Measurements from ENCODE around the gene SCNN1A. TPM values are rescaled to one million over a fixed set of nuclear protein-coding genes. Genes with fewer than 3 reads are reported as not detected.

Gene SCNN1A
- total RNA-seq, 1 experiment from 2014 or later, result 67.9 TPM

DNA sequence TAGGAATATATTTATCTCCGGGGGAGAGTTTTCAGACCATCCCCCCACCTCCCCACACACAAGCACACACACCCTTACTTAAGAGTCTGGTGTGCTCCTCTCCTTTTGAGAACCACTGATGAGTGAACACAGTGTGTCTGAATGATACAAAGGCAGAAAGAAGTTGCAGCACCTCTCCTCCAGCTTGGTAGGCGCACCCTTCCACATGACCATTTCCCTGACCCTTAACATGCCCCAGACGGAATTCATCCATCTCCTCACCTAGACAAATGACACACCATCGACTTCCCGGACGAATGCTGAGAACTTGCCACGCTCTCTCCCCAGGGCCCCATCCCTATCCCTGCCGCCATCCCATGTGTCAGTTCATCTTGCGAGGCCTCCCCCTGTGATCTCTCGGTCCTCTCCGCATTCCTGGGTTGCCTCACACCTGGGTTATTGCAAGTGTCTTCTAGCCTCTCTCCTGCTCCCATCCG is 37.4 kb downstream of the SCNN1A start:
- in situ Hi-C loops (cut with HindIII; ENCODE audit: low sequenced_read_pairs), result no loop called here

DNA sequence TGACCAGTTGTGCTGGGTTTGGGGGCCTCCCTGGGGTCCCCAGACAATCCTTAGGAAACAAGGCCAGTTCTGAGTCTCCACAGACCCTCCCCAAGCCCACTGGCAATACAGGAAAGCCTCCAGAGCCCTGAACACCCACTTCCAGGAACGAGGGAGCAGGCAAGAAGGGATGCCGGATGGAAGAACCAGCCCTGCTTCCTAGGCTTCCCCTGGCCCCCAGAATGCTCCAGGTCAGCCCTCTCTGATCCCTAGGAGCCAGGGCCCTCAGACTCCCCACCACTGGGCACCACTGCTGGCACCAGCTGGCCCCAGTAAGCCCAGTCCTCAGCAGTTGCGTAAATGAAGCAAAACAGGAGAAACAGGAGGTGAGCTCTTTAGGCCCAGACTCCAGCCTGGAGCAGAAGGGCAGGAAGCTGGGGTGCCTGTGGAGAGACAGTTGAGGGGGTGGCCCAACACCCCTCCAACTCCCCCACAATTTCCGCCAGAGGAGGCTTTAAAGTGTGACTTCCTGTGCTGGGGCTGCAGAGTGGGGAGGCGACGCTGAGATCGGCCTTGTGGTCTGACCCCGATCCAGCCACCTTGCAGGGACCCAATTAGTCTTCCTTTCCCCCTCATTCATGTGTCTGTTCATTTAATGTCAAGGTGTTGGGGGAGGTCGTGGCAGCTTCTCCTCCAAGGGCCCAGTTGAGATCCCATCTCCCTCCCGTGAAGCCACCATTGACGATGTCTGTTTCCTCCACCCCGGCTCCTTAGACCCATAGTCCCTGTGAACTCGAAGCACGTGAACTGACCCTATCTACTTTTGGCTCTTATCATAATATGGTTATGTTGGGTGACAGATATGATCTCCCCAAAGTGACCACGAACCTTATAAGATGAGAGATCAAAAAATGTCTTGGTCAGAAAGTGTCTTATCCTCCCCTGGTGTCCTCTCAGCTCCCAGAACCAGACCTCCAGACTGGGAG is 38.2 kb downstream of the SCNN1A start:
- in situ Hi-C loops (cut with HindIII; ENCODE audit: low sequenced_read_pairs), result no loop called here
- DNase-seq (ENCODE audit: low spot score), result no peak

More for the DNA sequence above, 37.4 kb downstream of the SCNN1A start:
- no peak for DNase-seq (ENCODE audit: low spot score)

DNA sequence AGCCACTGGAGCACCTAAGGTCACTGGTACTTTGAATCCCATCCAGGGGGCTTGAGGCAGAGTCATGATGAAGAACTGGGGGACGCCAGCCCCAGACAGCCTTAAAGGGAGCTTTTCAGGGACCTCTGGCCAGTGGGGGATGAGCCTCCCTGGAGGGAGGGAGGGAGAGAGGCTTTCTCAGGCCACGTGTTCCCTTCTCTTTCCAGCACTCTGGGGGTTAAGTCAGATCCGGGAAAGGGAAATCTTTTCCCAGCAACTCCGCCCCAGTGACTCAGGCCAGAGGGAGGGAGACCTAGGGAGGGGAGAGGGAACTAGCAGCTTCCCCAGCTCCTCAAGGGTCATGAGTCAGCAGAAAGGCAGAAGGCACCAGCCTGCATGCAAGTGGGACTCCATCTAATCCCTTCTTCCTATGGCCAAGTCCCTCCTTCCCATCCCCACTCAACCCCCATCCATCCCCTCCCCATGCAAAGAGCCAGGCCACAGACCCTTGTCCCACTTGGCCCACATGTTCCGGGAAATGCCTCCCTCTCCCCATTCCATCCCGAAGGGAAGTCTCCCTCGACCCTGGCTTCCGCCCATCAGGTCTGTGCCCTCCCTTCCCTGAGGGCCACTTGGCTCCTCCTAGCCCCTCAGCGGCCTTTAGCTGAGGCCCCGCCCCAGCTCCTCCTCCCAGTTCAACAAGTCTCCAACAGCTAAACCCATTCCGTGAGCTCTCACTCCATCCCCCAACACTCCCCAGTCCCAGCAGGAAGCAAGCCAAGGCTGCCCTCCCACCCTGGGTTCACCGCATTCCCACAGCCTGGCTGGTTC is 39.1 kb downstream of the SCNN1A start:
- in situ Hi-C loops (cut with HindIII; ENCODE audit: low sequenced_read_pairs), result no loop called here
- peak; percentile 72 for DNase-seq (ENCODE audit: low spot score)

DNA sequence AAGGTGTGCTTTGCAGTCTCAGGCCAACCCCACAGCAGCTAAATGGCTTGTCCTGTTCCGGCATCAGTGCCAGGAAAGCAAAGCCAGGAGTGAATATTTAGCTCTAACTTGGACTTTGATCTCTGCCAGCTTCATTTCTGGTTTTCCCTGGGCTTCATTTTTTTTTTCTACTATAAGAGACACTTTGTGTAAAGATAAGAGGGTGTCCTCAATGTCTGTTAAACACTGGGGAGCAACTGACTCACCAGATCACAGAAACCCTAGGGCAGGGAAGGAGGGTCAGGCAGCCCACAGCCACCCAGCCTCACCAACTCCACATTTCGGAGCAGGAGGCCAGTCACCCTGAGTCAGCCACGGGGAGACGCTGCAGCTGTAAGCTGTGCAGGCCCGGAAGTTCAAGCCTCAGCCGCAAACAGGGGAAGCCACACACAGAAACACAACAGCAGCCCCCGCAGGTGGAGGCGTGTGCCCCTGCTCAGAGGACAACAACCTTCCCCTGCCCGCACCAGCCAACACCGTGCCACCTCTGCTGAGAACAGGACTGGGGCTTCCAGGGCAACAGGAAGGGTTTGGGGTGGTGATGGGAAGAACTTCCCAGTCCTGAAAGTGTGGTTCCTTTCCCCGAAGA is 39.8 kb downstream of the SCNN1A start:
- DNase-seq (ENCODE audit: low spot score), result no peak
- in situ Hi-C loops (cut with HindIII; ENCODE audit: low sequenced_read_pairs), result no loop called here

DNA sequence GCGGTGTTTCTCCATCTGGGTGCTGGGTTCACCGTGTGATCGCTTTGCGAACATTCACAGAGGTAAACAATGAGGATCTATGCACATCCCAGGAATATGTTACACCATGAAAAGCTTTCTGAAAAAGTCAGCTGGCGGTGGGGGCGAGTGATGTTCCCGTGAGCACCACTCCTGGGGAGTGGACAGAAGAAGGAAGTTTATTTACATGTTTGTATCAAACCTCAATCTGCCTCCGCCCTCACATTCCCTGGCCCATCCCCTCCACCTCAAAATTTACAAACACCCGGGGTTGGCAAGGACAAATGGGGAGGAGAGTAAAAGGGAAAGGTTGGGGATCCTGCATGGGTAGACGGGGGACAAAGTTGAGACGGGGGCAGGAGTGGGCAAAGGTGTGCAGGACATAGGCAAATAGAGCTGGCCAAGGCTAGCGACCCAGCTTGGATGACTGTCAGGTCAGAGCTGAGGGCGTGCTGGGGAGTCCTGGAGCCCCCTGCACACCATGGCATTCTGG is 40.4 kb downstream of the SCNN1A start:
- DNase-seq (ENCODE audit: low spot score), result no peak
- in situ Hi-C loops (cut with HindIII; ENCODE audit: low sequenced_read_pairs), result no loop called here

DNA sequence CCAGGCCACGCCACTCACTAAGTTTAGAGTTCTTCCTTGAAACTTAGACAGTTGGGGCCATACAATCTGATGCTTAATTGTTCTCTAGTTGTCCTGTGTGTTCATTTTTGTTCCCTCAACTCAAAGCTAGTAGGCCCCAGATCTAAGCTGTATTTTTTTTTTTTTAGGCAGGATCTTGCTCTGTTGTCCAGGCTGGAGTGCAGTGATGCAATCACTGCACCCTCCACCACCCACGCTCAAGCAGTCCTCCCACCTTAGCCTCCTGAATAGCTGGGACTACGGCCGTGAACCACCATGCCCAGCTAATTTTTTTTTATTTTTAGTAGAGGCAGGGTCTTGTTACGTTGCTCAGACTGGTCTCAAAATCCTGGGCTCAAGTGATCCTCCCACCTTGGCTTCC is 41.0 kb downstream of the SCNN1A start:
- in situ Hi-C loops (cut with HindIII; ENCODE audit: low sequenced_read_pairs), result no loop called here
- DNase-seq (ENCODE audit: low spot score), result no peak

DNA sequence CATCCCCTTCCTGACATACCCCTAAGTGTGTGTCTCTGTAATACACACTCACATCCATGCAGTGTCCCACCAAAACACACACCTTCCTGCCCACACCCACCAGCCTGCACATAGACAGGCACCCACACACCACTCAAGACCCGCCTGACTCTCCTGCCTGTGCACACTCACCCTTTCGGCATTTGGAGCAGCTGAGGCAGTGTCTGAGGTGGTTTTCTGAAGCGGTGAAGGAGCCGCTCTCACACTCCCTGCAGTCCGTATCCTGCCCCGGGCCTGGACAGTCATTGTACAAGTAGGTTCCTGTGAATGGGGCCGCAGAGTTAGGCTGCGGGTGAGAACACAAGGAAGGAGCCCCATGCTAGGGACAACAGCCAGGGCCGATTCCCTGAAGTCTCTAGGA is 41.8 kb downstream of the SCNN1A start:
- DNase-seq (ENCODE audit: low spot score), result no peak
- in situ Hi-C loops (cut with HindIII; ENCODE audit: low sequenced_read_pairs), result no loop called here

DNA sequence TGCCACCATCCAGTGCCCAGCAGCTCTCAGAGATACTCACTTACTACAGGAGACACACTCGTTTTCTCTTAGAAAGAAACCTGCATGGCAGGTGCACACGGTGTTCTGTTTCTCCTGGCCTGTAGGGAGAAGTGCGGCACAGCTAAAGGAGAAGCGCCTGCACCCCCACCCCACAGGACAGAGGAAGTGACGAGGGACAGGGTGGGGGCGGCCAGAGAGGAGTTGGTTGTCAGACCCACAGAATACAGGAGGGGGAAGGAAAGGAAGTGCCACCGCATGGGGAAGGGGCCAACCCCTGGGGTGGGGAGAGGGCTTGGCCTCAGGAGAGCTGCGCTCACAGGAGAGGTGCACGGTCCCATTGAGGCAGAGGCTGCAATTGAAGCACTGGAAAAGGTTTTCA is 42.3 kb downstream of the SCNN1A start:
- in situ Hi-C loops (cut with HindIII; ENCODE audit: low sequenced_read_pairs), result no loop called here

DNA sequence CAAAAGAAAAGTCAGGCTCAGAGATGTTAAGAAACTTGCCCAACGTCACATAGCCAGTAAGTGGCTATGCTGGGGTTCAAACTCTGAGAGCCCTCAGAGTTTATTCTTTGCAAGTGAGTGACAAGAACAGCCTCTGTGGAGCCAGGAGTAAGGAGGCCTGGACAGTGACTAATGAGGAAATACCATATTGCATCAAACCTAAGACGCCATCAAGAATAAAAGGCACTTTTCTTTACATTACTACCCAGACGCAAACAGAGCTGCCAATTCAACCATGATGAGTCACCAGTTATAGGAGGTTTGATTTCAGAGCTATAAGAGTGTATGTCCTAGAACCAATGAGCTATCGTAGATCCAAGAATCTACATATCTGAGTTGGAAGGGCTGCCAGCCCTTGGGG is 42.9 kb downstream of the SCNN1A start:
- in situ Hi-C loops (cut with HindIII; ENCODE audit: low sequenced_read_pairs), result no loop called here
- DNase-seq (ENCODE audit: low spot score), result no peak

More for the DNA sequence above, 42.3 kb downstream of the SCNN1A start:
- DNase-seq (ENCODE audit: low spot score), result no peak

DNA sequence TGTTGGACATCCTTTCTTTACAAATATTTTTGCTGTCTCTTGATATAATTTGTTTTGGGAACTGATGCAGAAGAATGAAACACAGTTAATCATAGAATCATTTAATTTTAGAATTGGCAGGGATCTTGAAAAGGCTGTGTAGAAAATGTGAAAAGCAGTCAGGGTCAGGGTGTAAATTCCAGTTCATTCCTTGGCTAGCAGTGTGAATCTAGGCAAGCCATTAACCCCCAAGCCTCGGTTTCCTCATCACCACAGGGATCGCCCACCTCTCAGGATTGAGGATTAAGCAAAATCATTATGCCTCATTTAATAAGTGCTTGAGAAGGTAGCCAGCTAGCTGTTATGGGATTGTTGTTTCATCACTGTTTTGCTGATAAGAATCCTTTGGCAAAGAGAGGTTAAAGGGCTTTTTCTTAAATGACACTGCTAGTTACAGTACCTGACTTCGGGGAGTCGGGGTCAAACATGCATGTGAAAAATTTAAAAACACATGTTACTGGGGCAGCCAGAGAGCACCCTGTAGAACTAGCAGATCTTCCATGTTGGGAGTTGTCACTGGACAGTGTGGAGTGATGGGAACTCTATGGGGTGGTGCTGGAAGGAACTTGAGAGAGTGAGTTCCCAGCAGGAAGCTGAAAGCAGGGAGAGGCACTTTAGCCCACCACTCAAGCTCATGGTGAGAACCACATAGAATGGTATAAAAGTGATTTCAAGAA is 44.2 kb downstream of the SCNN1A start:
- in situ Hi-C loops (cut with HindIII; ENCODE audit: low sequenced_read_pairs), result no loop called here
- no peak for DNase-seq (ENCODE audit: low spot score)

DNA sequence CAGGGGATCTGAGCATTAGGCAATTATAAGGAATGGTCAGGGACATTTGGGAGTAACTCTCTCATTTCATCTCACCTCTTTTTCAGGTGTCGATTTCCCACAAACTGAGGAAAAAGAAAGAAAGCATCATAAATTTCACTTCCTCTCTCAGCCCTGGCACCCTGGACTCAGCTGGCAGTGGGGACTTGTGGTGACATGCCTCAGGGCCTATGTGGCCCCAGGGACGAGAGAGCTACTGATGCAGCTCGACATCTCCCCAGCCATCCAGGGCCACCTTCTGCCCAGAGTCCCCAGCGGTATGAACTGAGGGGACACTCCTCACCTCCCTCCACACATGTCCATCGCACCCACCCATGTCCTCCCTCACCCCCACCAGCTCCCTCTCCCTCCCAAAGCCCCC is 45.2 kb downstream of the SCNN1A start:
- no peak for DNase-seq (ENCODE audit: low spot score)
- in situ Hi-C loops (cut with HindIII; ENCODE audit: low sequenced_read_pairs), result no loop called here

DNA sequence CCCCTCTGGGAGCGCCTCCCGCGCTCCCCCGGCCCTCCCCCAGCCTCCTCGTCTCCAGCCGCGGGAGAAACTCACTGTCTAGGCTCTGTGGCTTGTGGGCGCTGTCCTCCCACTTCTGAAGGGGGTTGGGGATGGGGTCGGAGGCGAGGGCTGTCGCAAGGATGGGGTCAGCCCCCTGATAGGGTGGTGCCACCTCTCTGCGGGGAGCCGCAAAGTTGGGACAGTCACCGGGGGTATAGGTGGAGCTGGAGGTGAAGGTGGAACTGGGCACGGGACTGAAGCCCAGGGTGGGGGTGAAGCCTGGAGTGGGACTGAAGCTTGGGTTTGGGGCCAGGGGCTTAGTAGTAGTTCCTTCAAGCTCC is 45.7 kb downstream of the SCNN1A start:
- DNase-seq (ENCODE audit: low spot score), result no peak
- in situ Hi-C loops (cut with HindIII; ENCODE audit: low sequenced_read_pairs), result no loop called here

DNA sequence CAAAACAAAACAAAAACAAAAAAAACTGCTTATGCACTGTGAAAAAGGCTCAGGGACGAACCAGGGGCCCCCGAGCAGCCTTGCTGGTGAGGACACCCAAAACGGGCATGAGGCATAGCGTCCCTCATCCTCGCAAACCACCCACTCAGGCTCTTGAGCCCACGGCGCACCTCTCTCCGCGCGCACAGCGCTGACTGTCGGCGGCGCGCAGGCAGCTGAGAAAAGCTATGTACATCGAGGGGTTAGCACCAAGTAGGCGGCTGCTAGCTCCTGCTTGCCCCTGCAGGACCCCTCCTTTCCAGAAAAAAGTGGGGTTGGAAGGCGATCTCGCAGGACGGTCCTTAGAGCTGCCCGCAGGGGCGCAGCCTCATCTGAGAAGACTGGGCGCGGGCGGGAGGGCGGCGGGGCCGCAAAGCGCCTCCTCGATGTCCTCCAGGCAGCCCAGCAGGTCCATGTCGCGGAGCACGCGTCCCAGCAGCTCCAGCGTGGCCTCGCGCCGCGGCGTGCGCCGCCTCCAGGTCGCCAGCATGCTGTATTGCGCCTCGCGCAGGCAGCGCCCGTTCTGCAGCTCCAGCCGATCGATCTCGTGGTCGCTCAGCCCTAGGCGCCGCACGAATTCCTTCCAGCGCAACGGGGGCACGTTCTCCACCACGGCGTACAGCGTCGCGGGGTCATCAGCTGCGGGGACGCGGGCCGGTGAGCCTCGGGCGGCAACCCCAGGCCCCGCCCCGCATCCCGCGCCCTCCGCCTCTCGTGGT is 46.2 kb downstream of the SCNN1A start:
- DNase-seq (ENCODE audit: low spot score), result no peak
- in situ Hi-C loops (cut with HindIII; ENCODE audit: low sequenced_read_pairs), result no loop called here

DNA sequence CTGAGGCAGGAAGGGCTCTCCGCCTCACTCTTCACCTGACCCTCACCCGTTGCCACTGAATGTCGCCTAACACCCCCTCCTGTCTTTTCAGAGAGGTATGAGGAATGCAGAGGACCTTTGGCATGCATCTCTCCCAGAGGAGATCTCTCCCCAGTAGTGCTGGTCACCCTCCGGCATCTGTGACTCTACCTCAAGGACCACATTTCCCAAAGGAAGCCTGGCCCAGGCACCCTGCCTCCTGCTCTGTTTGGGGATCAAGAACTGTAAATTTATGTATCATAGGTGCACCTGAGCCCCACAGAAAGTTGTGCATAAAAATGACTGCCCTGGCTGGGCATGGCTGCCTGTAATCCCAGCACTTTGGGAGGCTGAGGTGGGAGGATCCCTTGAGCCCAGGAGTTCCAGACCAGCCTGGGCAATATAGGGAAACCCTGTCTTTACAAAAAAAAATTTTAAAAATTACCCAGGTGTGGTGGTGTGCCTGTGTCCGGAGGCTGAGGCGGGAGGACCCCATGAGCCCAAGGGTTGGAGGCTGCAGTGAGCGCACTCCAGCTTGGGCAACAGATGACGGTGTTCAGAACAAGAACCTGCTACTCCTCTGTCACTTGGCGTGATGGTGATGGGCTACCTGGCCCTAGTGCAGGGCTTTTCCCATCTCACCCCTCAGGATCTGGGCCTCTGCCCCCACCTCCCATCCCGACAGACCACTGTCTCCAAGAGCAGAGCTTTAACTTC is 47.2 kb downstream of the SCNN1A start:
- DNase-seq (ENCODE audit: low spot score), result no peak
- in situ Hi-C loops (cut with HindIII; ENCODE audit: low sequenced_read_pairs), result no loop called here

DNA sequence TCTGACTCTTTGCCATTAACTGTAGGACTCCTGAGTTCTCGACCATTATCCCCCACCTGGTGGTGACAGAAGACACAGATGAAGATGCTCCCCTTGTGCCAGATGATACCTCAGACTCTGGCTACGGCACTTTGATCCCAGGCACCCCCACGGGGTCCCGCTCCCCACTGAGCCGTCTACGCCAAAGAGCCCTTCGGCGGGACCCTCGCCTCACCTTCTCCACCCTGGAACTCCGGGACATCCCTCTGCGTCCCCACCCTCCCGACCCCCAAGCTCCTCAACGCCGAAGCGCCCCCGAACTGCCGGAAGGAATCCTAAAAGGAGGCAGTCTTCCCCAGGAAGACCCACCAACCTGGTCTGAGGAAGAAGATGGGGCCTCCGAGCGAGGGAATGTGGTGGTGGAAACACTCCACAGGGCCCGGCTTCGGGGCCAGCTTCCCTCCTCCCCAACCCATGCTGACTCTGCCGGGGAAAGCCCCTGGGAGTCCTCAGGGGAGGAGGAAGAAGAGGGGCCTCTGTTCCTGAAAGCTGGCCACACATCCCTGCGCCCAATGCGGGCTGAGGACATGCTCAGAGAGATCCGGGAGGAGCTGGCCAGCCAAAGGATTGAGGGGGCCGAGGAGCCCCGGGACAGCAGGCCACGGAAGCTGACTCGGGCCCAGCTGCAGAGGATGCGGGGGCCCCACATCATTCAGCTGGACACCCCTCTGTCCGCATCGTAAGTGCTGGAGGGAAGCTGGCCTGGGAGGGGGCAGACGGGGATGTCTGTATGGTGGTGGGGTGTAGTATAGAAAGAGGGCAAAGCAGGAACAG is 47.9 kb downstream of the SCNN1A start:
- in situ Hi-C loops (cut with HindIII; ENCODE audit: low sequenced_read_pairs), result no loop called here
- no peak for DNase-seq (ENCODE audit: low spot score)

DNA sequence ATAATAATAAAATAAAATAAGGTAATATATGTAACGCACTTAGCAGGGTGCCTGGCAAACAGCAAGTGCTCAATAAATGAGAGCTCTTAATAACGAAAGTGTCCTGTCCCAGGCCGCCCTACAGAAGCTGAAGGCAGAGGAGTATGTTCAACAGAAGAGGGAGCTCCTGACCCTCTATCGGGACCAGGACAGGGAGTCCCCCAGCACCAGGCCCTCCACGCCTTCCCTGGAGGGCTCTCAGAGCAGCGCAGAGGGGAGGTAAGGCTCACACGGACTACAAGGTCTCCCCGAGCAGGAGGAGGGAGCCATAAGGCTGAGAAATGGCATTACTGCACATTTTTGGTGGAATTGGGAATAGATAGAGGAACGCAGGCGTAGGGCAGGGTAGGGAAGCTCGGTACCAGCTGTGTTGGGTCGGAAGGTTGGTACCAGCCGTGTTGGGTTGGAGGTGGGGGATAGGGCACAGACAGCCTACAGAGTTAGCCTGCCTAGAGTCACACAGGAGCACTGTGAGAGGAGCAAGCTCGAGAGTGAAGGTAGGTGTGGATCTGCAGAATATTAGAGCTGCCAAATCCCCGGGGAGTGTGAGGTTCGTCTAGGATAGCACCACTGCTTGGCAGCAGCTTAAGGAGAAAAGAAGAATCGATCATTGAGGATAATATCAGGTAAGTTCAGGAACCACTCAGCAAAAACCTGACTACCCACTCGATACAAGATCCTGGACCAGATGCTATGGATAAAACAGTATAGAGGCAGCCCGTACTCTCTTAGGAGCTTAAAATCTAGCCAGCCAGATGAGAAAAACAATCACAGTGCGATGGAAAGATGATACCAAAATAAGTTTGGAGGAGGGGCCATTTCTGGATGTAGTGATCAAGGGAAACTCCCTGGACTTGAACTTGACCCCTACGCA is 48.8 kb downstream of the SCNN1A start:
- peak; percentile 58 for DNase-seq (ENCODE audit: low spot score)
- in situ Hi-C loops (cut with HindIII; ENCODE audit: low sequenced_read_pairs), result no loop called here
